ENCODE data around the gene OR2A5.

DNA sequence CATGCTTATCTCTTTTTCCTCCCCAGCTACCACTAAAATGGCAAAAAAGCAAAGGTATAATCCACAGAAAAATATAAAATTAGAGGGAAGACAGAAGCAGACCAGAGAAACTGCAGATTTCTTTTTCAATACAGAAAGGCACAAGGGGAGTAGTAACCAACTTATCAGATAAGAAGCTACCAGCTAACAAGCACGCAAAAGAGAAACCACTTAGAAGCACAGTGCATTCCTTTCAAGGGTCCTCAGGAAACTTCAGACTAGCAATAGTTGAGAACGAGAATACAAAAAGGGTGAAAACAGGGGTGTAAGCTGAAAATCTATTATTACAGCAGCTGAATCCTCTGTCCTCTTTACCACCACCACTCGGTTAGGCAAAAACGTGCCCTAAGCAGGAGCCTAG, 9.9 kb upstream of the OR2A5 start:
- TF ChIP-seq, protein P1, sequence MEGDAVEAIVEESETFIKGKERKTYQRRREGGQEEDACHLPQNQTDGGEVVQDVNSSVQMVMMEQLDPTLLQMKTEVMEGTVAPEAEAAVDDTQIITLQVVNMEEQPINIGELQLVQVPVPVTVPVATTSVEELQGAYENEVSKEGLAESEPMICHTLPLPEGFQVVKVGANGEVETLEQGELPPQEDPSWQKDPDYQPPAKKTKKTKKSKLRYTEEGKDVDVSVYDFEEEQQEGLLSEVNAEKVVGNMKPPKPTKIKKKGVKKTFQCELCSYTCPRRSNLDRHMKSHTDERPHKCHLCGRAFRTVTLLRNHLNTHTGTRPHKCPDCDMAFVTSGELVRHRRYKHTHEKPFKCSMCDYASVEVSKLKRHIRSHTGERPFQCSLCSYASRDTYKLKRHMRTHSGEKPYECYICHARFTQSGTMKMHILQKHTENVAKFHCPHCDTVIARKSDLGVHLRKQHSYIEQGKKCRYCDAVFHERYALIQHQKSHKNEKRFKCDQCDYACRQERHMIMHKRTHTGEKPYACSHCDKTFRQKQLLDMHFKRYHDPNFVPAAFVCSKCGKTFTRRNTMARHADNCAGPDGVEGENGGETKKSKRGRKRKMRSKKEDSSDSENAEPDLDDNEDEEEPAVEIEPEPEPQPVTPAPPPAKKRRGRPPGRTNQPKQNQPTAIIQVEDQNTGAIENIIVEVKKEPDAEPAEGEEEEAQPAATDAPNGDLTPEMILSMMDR (IDR thresholded peaks at IDR 0.05; ENCODE audit: low read depth, low read length, poor library complexity, severe bottlenecking), result no peak
- TF ChIP-seq EZH2phosphoT487 (IDR thresholded peaks at IDR 0.05; ENCODE audit: borderline replicate concordance, low read length), result no peak
